PFSK-1 (cell line): Measurements from ENCODE around the gene MMP15.

Experiments
- FOXP2 ChIP-seq: optimal IDR thresholded peaks from 2 replicates; pipeline ENCODE3; 2011; ENCODE audit warnings: borderline replicate concordance, control low read depth, inconsistent platforms; ENCODE audit not compliant: insufficient read depth; ENCODE audit errors: extremely low read length, extremely low read depth
- POLR2AphosphoS5 ChIP-seq: IDR thresholded peaks from 2 replicates; pipeline ENCODE4 v1.6.1; 2012; ENCODE audit warnings: low read depth, mild to moderate bottlenecking, control low read depth, low read length, moderate library complexity
- REST ChIP-seq, 2 experiments: IDR thresholded peaks; 2 replicates each; pipeline versions ENCODE4 v1.6.1 to v1.8.0; 2011 to 2012; ENCODE audit warnings: low read depth in 2 of 2, low read length in 2 of 2, control low read depth in 1 of 2, inconsistent platforms in 1 of 2, mild to moderate bottlenecking in 1 of 2, moderate library complexity in 1 of 2; ENCODE audit not compliant: insufficient read depth in 1 of 2
- SIN3A ChIP-seq: IDR thresholded peaks from 2 replicates; pipeline ENCODE4 v1.6.1; 2012; ENCODE audit warnings: mild to moderate bottlenecking, low read length, moderate library complexity, borderline replicate concordance; ENCODE audit not compliant: insufficient read depth
- TAF1 ChIP-seq: IDR thresholded peaks from 2 replicates; pipeline ENCODE4 v1.6.1; 2012; ENCODE audit warnings: low read length, control low read depth, borderline replicate concordance; ENCODE audit not compliant: insufficient read depth

GRCh38 chr16:58057121-58057520 is 31.6 kb downstream of the MMP15 start:
- no peak for TF ChIP-seq POLR2AphosphoS5
- no peak for TF ChIP-seq REST (IDR thresholded peaks at IDR 0.05; ENCODE audit: insufficient read depth in 1 of 2, low read depth in 2 of 2, low read length in 2 of 2)
- TF ChIP-seq FOXP2 = no peak
- no peak for TF ChIP-seq SIN3A
- TF ChIP-seq TAF1 = no peak
